Cardiac septum (tissue), 1 donor: ENCODE results near the gene OR10G3. TPM values are rescaled to one million over a fixed set of nuclear protein-coding genes. Genes with fewer than 3 reads are reported as not detected.

Experiments used
- DNase-seq: peaks from one replicate; pipeline ENCODE4 v3.0.0-alpha.2; 2020; ENCODE audit warnings: low spot score
- intact Hi-C: fragments of 100-400 bp; cut with DNase I; formaldehyde crosslinking; loops from one replicate; pipeline ENCODE4 v1.14.0; 2022
- total RNA-seq: library from RNA; stranded (reverse); fragmentation: NEBNext Ultra II Directional; extraction: Animal tissue kit (Norgen Biotek cat#: 25700); gene quantifications from one replicate; pipeline ENCODE4 v1.2.1, GENCODE V29; 2021
- donor health status: DM: no; HTN: no; CAD: no.

The OR10G3 gene
- total RNA-seq, 1 donor from 2014 or later: not detected

- intact Hi-C loops: no loop called here
- no peak for DNase-seq
These were observed 43.3 kb downstream of the OR10G3 start for GRCh38 chr14:21536418-21537089.

- intact Hi-C loops: no loop called here
- no peak for DNase-seq
These were observed 44.1 kb downstream of the OR10G3 start for GRCh38 chr14:21535545-21536417.

- intact Hi-C loops: no loop called here
- no peak for DNase-seq
These were observed 45.3 kb downstream of the OR10G3 start for GRCh38 chr14:21534576-21534975.

GRCh38 chr14:21533294-21533693 lies 46.6 kb downstream of the OR10G3 start:
- DNase-seq: no peak
- intact Hi-C loops: no loop called here

- intact Hi-C loops: no loop called here
These were observed 50.4 kb downstream of the OR10G3 start for GRCh38 chr14:21529515-21529914.

GRCh38 chr14:21528381-21529348 lies 51.2 kb downstream of the OR10G3 start:
- intact Hi-C loops: no loop called here
- DNase-seq: no peak

More at GRCh38 chr14:21529515-21529914, 50.4 kb downstream of the OR10G3 start:
- DNase-seq: no peak

GRCh38 chr14:21527318-21527679 lies 52.6 kb downstream of the OR10G3 start:
- DNase-seq: no peak
- intact Hi-C loops: no loop called here

- intact Hi-C loops: no loop called here
- DNase-seq: no peak
These were observed 53.1 kb downstream of the OR10G3 start for GRCh38 chr14:21526672-21527317.

- intact Hi-C loops: no loop called here
These were observed 53.8 kb downstream of the OR10G3 start, which contains the start of gene SALL2 for GRCh38 chr14:21525962-21526671. Gene SALL2 (minus strand): TSS chr14:21526346. CDS start chr14:21526127, 219 bp downstream.

GRCh38 chr14:21525571-21525961 lies 54.3 kb downstream of the OR10G3 start:
- no peak for DNase-seq
- intact Hi-C loops: no loop called here

More at GRCh38 chr14:21525962-21526671, 53.8 kb downstream of the OR10G3 start, which contains the start of gene SALL2:
- peak; percentile 84 for DNase-seq

- DNase-seq: no peak
- intact Hi-C loops: no loop called here
These were observed 55.0 kb downstream of the OR10G3 start for GRCh38 chr14:21524575-21525490.

- DNase-seq: no peak
- intact Hi-C loops: no loop called here
These were observed 56.7 kb downstream of the OR10G3 start for GRCh38 chr14:21523203-21523602.

GRCh38 chr14:21521501-21521900 lies 58.4 kb downstream of the OR10G3 start:
- no peak for DNase-seq
- intact Hi-C loops: no loop called here

- DNase-seq: no peak
- intact Hi-C loops: no loop called here
These were observed 59.1 kb downstream of the OR10G3 start for GRCh38 chr14:21520767-21521166.

- no peak for DNase-seq
- intact Hi-C loops: no loop called here
These were observed 61.2 kb downstream of the OR10G3 start for GRCh38 chr14:21518725-21519124.
